GM12874 (cell line): ENCODE data around the gene CPNE8.

Source experiments
- TF ChIP-seq, protein P1 (sequence below): IDR thresholded peaks from 2 replicates; pipeline ENCODE4 v1.5.1; 2011; ENCODE audit warnings: low read depth, mild to moderate bottlenecking, control low read depth, low read length, moderate library complexity; ENCODE audit not compliant: insufficient read depth

The CPNE8 gene

DNA sequence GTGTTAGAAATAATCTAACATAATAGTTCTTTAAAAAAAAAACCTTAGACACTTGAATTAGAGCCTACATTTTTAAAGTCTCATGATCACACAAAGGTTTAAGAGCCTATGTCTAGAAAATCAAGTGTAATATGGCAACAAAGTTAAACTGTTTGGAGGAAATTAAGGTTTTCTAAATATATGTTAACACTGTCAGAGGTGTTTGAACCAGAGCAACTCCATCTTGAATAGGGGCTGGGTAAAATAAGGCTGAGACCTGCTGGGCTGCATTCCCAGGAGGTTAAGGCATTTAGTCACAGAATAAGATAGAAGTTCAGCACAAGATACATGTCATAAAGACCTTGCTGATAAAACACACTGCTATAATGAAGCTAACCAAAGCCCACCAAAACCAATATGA, 12.4 kb downstream of the CPNE8 start:
- TF ChIP-seq, protein P1, sequence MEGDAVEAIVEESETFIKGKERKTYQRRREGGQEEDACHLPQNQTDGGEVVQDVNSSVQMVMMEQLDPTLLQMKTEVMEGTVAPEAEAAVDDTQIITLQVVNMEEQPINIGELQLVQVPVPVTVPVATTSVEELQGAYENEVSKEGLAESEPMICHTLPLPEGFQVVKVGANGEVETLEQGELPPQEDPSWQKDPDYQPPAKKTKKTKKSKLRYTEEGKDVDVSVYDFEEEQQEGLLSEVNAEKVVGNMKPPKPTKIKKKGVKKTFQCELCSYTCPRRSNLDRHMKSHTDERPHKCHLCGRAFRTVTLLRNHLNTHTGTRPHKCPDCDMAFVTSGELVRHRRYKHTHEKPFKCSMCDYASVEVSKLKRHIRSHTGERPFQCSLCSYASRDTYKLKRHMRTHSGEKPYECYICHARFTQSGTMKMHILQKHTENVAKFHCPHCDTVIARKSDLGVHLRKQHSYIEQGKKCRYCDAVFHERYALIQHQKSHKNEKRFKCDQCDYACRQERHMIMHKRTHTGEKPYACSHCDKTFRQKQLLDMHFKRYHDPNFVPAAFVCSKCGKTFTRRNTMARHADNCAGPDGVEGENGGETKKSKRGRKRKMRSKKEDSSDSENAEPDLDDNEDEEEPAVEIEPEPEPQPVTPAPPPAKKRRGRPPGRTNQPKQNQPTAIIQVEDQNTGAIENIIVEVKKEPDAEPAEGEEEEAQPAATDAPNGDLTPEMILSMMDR, result no peak

- TF ChIP-seq, protein P1, result no peak
Measured at GRCh38 chr12:38892087-38892786, 13.2 kb downstream of the CPNE8 start.

DNA sequence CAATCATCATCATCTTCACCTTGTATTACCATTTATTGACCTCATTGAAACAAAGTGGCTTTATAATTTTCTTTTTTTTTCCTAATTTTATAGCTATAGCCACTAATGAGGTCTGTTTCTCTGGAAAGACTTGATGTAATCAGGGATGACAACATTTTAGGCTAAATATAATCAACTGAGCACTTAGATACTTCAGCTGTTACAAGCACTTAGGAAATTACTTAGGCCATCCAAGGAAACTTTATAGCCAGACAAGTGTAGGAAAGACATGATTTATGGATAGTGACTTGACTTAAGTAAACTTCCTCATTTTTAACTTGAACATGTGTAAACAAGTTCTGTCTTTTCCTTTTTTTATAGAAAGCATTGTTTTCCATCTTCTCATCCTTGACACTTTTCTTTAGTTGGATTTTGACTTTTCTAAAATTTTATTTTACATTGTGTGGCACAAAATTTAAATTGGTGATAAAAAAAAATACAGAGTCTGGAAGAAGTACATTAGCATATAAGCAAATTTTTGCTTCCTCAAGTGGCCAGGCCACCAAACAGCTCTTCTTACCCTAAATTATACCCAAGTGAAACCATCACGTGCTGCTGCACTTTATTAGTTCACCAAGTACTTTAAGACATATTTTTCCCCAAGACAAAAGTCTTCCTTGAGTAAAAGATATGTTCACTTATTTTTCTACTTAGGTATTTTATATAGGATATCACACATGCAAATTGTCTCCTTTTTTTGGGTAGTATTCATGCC, 15.1 kb downstream of the CPNE8 start:
- TF ChIP-seq, protein P1, result no peak

- TF ChIP-seq, protein P1, result no peak
Measured at GRCh38 chr12:38889297-38889815, 16.0 kb downstream of the CPNE8 start.

- TF ChIP-seq, protein P1, result no peak
Measured at GRCh38 chr12:38887770-38888169, 17.6 kb downstream of the CPNE8 start.

DNA sequence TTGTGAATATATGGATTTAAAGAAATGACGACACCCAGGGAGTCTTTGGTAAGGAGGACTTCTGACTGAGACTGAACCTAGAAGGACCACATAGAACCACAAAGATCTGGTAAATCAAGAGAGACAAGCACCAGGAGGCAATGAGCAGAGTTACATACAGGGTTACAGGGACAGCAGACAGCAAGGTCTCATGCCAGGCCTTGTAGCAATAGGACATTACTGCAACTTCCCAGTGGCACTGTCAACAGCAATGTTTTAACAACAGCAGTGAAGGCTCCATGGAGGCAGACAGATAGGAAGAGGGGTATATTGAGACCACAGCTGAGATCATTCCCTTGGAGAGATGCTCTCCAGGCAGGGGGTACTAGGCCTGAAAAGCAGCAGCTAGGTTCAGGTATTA, 18.5 kb downstream of the CPNE8 start:
- TF ChIP-seq, protein P1, result no peak

DNA sequence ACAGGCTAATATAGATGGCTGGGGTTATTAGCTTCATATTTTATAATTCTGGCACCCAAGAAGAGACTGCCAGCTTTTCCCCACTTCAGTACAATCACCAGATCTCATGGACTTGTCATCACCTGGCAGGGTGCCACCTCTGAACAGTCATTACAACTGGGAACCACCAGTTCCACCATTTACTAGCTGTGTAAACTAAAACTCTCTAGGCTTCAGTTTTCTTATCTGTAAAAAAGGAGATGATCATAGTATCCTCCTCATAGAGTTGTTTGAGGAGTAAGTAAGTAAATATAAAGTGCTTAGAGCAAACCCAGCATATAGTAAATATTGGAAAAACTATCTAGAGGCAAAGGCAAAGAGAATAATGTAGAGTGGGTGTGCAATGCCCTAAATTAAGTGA, 19.3 kb downstream of the CPNE8 start:
- TF ChIP-seq, protein P1, result no peak
